Stimulated activated CD8-positive, alpha-beta memory T cell treated with anti-CD3 and anti-CD28 coated beads, Interleukin-7, amount 100 ng/mL, for 1 hour (primary cell): ENCODE results near the gene MYCBP2.
"Not testable (repeated sequence)": the region's sequence is repeated elsewhere in the genome, so short reads cannot be mapped to it uniquely, and the experiment has no call there.

ENCODE experiments used
- DNase-seq, 2 donors: peaks; one replicate each; pipeline ENCODE4 v3.0.0-alpha.2; 2020; ENCODE audit warnings: low read depth in 2 of 2

Gene MYCBP2

DNA sequence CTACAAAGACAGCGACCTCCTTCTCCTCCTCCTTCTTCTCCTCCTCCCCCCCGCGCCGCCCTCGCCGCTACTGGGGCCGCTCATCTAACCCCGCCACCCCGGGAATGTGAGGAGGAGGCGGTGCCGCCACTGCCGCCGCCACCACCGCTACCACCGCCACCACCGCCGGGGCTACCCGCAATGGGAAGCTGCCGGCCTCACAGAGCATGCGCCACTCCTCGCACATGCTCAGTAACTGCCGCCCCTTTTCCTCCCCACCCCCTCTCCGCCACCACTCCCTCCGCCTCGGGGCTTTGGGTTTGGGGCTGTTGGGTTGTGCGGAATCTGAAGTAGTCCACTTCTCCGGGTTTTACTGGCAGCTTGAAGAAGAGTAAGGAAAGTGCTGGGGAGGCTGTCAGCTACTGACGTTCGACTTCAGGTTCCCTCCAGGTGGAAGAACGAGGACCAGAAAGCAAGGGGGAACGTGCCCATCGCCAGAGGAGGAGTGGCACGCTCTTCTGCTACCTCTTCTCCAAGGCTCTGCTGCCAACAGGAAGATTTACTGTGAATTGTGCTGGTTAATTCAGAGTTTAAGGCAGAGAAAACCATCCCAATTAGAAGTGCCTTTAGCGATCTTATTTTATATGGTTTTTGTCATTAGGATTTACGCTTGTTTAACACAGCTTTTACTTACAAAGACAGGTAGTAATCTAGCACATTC lies at the start of gene MYCBP2:
Gene MYCBP2, minus strand, starts transcription at position 190 of the 700 bp plus-strand sequence. CDS start 319 bp downstream, outside the sequence.
- DNase-seq = peak; percentile 94 to 95

GRCh38 chr13:77375560-77376108 lies 48.7 kb upstream of the MYCBP2 start:
- no peak for DNase-seq

GRCh38 chr13:77374786-77375185 lies 47.9 kb upstream of the MYCBP2 start:
- no peak for DNase-seq

- no peak for DNase-seq
Measured at GRCh38 chr13:77374339-77374738, 47.4 kb upstream of the MYCBP2 start.

DNA sequence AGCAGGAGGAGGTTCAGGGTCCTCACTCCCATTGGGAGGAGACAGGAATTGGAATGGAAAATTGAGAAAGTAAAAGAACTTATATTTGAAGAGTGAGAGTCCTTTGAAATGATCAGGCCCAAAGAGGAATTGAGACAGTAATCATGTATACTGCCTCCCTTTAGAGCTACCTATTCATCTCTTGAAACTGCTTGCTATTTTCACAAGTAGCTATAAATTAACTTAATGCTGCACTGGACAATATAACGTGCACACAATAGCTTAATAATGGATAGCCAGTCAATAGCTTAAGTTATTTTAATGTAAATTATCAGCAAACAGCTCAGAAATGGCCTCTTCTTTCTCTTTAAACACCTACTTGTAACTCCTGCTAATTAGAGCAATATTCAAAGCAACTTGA lies 46.6 kb upstream of the MYCBP2 start:
- no peak for DNase-seq

DNA sequence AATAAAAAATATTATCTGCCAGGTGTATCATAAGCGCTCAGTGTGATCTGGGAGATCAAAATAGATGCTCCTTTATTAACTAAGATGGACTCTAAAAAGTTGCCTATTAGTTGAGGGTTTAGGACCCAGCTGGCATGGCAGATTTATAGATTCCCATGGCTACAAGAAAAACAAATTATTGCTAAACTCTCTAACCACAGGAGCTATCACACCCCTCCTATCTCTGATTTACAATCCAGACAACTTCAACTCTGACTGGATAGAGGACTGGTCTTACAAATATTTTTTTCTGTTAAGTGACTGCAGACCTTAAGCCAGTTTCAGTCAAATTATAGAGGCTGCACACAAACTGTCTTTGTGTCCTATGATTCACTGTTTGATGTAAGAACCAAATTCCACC lies 45.4 kb upstream of the MYCBP2 start:
- DNase-seq = no peak

GRCh38 chr13:77370888-77371287 lies 44.0 kb upstream of the MYCBP2 start:
- no peak for DNase-seq

GRCh38 chr13:77362166-77362565 lies 35.3 kb upstream of the MYCBP2 start:
- no peak for DNase-seq

DNA sequence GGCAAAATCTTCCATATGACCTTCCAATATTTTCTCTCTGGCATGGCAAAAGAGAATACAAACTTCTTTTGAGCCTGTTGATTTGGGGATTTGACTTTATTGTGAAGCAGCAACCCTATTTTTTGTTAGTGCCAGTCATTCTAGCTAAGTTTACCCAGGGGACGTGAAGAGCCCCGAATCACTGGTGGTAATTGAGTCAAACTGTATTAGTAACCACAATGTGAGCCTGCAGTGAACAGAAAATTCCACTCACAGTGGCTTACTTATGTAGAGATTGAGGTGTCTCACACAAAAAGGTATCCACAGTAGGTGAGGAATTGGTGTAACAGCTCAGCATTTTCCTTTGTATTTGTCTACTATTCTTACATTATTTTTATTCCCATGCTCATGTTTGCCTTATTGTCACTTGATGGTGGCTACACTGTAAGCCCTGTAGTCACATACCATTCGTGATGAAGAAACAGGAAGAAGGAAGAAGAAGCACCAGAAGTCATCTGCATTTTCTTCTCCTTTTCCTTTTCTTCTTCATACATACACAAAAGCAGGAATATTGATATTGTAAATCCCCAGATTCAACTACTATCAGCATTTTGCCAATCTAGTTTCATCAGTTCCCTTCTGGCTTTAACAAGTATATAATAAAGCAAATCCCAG lies 33.3 kb upstream of the MYCBP2 start:
- no peak for DNase-seq

DNA sequence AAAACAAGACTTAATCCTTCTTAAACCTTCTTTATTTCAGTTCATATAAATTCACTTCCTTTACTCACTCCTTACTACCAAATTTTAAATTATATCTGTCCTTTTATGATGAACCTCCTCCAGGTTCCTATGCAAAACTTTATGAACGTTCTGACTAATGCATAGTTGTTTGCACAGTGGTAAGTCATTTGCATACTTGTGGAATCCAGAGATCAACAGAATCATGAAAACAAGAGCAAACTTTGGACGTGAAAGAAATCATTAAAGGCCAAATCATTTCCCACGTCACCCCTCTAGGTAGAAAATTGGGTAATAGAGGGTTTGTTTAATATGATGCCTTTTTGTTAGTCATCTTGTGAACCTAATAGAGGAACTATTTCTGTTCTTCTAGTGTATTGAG lies 32.3 kb upstream of the MYCBP2 start:
- DNase-seq = no peak

- no peak for DNase-seq
Measured at GRCh38 chr13:77358001-77358400, 31.1 kb upstream of the MYCBP2 start.

DNA sequence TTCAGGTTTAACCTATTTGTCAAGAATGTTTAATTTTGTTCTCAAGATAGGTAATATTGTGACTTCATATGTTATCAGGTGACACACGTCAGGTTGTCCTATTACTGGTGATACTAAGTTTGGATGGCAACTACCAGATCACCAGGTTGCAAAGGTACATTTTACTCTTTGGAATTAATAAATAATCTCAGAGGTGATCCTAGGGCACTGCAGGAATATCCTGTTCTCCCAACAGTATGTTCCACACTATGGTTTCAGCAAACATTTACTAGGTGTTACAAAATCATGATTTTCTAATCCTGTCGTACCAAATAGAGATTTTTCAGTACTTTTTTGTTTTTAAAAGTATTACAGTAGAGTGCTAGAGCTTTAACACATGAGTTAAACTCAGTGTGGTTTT lies 29.3 kb upstream of the MYCBP2 start:
- no peak for DNase-seq

DNA sequence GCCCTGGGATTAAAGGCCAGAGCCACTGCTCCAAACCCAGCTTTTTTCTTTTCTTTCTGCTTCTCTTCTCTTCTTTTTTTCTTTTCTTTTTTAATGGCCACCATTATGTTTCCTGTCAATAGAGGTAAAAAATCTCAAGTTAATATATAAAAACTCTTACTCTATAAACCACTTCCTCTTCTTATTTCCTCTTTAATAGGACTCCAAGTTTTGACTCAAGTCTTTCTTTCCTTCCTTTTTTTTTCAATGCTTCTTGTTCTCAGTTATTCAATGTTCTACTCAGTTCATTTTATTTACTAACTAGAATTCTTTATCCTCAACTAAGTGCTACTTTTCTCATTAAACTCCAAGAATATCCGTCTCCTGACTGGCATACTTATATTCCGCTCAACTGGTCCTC lies 27.1 kb upstream of the MYCBP2 start:
- no peak for DNase-seq

- DNase-seq = no peak
Measured at GRCh38 chr13:77351315-77351714, 24.4 kb upstream of the MYCBP2 start.

DNA sequence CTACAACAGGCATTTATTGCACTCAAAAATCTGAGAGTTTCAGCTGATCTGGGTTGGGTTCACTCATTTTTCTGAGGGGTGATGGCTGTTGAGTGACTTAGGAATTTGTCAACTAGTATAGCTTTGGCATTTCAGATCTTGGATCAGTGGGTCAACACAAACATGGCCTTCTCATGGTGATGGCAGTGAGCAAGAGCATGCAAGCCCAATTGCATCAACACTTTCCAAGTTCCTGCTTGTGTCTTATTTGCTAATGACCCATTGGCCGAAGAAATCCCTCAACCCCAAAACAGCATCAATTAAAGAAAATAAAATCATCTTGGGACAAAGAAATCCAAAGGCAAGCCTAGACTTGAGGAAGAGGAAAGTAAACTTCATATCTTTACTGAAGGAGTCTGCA lies 23.9 kb upstream of the MYCBP2 start:
- no peak for DNase-seq

DNA sequence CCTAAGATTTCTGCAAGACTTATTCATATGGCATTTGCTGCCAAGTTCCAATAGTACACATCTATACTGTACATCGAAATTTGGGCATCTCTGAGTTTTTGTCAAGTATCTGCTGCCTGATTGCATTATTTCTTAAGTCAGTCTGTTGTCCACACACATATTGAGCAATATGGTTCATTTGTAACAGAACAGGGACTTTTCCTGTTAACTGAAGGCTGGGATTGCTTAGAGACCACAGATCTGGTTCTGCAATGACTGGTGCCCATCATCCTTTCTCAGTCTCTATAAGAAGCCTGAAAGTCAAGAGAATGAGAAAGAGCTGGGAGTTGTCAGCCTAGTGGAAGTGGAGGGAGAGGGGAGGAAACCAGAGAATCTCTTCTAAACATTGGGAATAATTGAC lies 22.5 kb upstream of the MYCBP2 start:
- DNase-seq = no peak

- DNase-seq = not testable (repeated sequence)
Measured at GRCh38 chr13:77347351-77347750, 20.5 kb upstream of the MYCBP2 start.

DNA sequence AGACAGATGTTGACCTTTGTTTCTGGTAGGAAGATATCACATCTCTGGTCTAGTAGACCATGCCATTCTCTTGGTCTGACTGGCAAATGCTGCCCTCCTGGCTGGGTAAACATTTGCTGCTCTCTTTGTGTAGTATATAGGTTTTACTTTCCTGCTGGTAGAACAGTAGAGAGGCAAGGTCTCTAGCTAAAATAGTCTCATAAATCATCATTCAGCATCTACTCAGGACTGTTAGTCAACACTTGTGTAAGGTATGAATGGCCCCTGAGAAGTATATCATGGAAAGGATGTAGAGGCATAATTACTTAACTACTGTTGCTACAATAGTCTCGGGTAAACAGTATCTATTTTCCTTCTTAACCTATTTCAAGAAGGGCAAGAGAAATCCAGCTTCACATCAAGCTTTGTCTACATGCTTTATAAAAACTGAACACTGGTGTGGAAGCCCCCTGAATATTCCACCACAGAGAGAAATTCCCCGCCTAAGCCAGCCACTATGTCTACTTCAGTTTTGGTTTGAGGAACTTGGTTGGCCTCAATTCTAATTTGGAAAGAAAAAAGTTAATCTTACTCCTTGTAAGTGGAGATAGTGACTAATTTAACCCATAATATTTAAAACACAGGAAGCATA lies 18.4 kb upstream of the MYCBP2 start:
- DNase-seq = no peak

- no peak for DNase-seq
Measured at GRCh38 chr13:77343841-77344240, 16.9 kb upstream of the MYCBP2 start.

DNA sequence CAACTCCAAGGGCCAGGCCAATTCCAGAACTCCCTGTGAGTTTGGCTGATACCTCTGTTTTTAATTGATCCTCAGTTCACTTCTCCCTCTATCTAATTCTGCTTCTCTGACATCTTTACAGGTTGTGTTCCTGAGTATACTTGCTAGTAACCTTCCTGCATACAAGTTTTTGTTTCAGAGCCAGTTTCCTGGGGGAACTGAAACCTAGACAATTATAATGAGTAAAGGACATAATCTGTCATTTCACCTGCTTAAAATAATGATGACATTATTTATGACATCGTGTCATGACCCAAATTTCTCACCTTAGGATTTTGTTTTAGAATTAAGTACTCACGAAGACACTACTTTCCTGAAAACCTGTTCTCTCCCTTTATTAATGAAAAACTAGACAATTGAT lies 12.5 kb upstream of the MYCBP2 start:
- no peak for DNase-seq

DNA sequence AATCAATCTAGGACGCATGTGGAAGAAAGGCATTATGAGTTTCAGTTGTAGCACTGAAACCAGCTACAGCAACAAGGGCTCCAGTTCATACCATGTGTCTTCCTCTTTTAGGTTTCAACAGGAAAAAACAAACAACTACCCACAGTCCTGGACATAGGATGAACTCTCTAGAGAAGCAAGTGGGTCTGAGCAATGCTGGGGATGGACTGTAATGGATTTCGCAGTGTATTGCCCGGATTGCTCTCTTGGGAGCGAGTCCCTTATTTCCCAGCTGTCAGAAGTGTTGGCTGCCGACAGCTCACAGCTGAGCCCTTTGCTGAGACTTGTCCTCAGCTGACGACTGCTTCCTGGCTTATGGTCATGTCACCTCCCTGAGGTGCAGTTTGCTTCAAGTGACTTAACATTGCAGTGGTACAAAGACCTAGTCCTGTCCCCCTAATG lies 12.1 kb upstream of the MYCBP2 start:
- DNase-seq = no peak

DNA sequence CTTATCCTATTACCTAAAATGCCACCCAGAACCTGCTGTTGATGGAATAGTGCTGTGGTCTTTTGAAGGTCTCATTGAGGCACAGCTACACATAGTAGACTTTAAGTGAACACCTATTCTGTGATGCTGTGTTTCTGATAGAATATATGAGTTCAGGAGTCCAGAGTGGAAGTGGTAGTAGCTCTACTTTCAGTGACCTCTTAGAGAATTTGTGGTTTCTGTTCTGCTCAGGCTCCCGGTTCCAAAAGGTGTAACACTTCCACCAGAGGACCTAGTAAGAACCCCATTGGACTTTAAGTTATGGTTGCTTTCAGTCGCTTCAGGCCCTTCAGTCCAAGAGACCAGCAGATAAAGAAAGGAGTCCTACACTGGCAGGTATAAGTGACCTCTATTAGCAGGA lies 11.4 kb upstream of the MYCBP2 start:
- no peak for DNase-seq

GRCh38 chr13:77337159-77337558 lies 10.3 kb upstream of the MYCBP2 start:
- DNase-seq = no peak
